ENCODE measurements around the gene SLC16A11.

GRCh38 chr17:7010523-7010922, 33.4 kb downstream of the SLC16A11 start:
- TF ChIP-seq CTCF (conservative IDR thresholded peaks at IDR 0.05; ENCODE audit: low read length) (no peak), EZH2phosphoT487 (IDR thresholded peaks at IDR 0.05; ENCODE audit: borderline replicate concordance) (no peak)

Measured in Loucy (cell line).